SK-N-SH (cell line): ENCODE data around the gene MBD3. TPM values are rescaled to one million over a fixed set of nuclear protein-coding genes. Genes with fewer than 3 reads are reported as not detected.
"Not testable (repeated sequence)": the region's sequence is repeated elsewhere in the genome, so short reads cannot be mapped to it uniquely, and the experiment has no call there.

Experiments
- CTCF ChIA-PET: fragments of 300-600, 350-600 bp; formaldehyde crosslinking; extraction: SDS; loops from one replicate; lab custom pipeline; 2021; lab: Yijun Ruan, JAX
- POLR2A ChIA-PET: fragments of 350-600 bp; sonication (Branson Sonifier 250); formaldehyde crosslinking; extraction: SDS; loops from one replicate; lab custom pipeline; 2020; ENCODE audit warnings: antibody characterized with exemption, inconsistent platforms; lab: Yijun Ruan, JAX
- DNase-seq: peaks from one replicate; pipeline ENCODE4 v3.0.0; 2012
- H2AFZ ChIP-seq: fragments of 200-600 bp; sonication (generic); 2 replicates; pipeline ENCODE4 v1.8.1; 2016; ENCODE audit warnings: antibody characterized with exemption, mild to moderate bottlenecking, low read depth
- H3F3A ChIP-seq: fragments of 200-600 bp; sonication (generic); replicated peaks from 2 replicates; pipeline ENCODE3; 2016; ENCODE audit warnings: antibody characterized with exemption, mild to moderate bottlenecking; ENCODE audit not compliant: insufficient read depth
- H3K27ac ChIP-seq, 2 experiments: fragments of 200-500 bp in 1 of 2; fragments of 200-600 bp in 1 of 2; sonication (Bioruptor generic) in 1 of 2; sonication (generic), shearing (Covaris generic) in 1 of 2; 2 replicates each; pipeline versions ENCODE4 v1.5.1 to v1.6.1; 2014 to 2016; ENCODE audit warnings: low read depth in 2 of 2, inconsistent platforms in 1 of 2, low read length in 1 of 2, mild to moderate bottlenecking in 1 of 2, mixed read lengths in 1 of 2
- H3K27me3 ChIP-seq: fragments of 200-600 bp; sonication (generic), shearing (Covaris generic); 2 replicates; pipeline ENCODE4 v1.6.1; 2016; ENCODE audit warnings: mixed run types; ENCODE audit not compliant: insufficient read depth
- H3K36me3 ChIP-seq, 2 experiments: fragments of 200-500 bp in 1 of 2; fragments of 200-600 bp in 1 of 2; sonication (Bioruptor generic) in 1 of 2; sonication (generic) in 1 of 2; replicated peaks in 1 of 2; 2 replicates each; pipeline versions ENCODE3 to v1.5.1; 2014 to 2016; ENCODE audit warnings: low read length in 1 of 2, mild to moderate bottlenecking in 1 of 2; ENCODE audit not compliant: insufficient read depth in 2 of 2, control insufficient read depth in 1 of 2
- H3K4me1 ChIP-seq, 2 experiments: fragments of 200-500 bp in 1 of 2; fragments of 200-600 bp in 1 of 2; sonication (Bioruptor generic) in 1 of 2; sonication (generic), shearing (Covaris generic) in 1 of 2; 2 replicates each; pipeline versions ENCODE4 v1.5.1 to v1.6.1; 2014 to 2016; ENCODE audit warnings: low read depth in 1 of 2, low read length in 1 of 2, mixed run types in 1 of 2; ENCODE audit not compliant: insufficient read depth in 2 of 2, control insufficient read depth in 1 of 2
- H3K4me2 ChIP-seq: fragments of 200-600 bp; sonication (generic), shearing (Covaris generic); 2 replicates; pipeline ENCODE4 v1.6.1; 2017; ENCODE audit warnings: mixed run types
- H3K4me3 ChIP-seq, 2 experiments: fragments of 200-500 bp in 1 of 2; fragments of 200-600 bp in 1 of 2; sonication (Bioruptor generic) in 1 of 2; sonication (generic), shearing (Covaris generic) in 1 of 2; 2 replicates each; pipeline versions ENCODE4 v1.5.1 to v1.8.1; 2014 to 2016; ENCODE audit warnings: low read depth in 2 of 2, inconsistent platforms in 1 of 2, low read length in 1 of 2, mild to moderate bottlenecking in 1 of 2, mixed read lengths in 1 of 2, moderate library complexity in 1 of 2
- H3K79me2 ChIP-seq: fragments of 200-600 bp; sonication (generic); 2 replicates; pipeline ENCODE4 v1.8.1; 2017; ENCODE audit warnings: mild to moderate bottlenecking; ENCODE audit not compliant: insufficient read depth
- H3K9ac ChIP-seq: fragments of 200-600 bp; sonication (generic); 2 replicates; pipeline ENCODE4 v1.6.1; 2017; ENCODE audit warnings: mixed run types
- H3K9me2 ChIP-seq: fragments of 200-600 bp; sonication (generic); 2 replicates; pipeline ENCODE4 v1.6.1; 2017; ENCODE audit warnings: mixed run types
- H3K9me3 ChIP-seq: fragments of 200-600 bp; sonication (generic); 2 replicates; pipeline ENCODE4 v1.6.1; 2017; ENCODE audit warnings: mixed run types, mild to moderate bottlenecking, moderate library complexity
- H4K20me1 ChIP-seq: fragments of 200-600 bp; sonication (generic); 2 replicates; pipeline ENCODE4 v1.6.1; 2017; ENCODE audit warnings: mild to moderate bottlenecking, mixed run types; ENCODE audit not compliant: insufficient read depth
- ELF1 ChIP-seq: IDR thresholded peaks from 2 replicates; pipeline ENCODE4 v1.4.0; 2012
- EP300 ChIP-seq, 2 experiments: IDR thresholded peaks; 2 replicates each; pipeline versions ENCODE4 v1.4.0 to v1.6.1; 2012; ENCODE audit warnings: borderline replicate concordance in 1 of 2, low read depth in 1 of 2, low read length in 1 of 2
- EZH2phosphoT487 ChIP-seq: fragments of 200-600 bp; sonication (generic); IDR thresholded peaks from 2 replicates; pipeline ENCODE4 v1.6.1; 2017; ENCODE audit warnings: low read depth, mixed run types, mild to moderate bottlenecking, antibody characterized with exemption, moderate library complexity, borderline replicate concordance
- FOSL2 ChIP-seq: IDR thresholded peaks from 2 replicates; pipeline ENCODE4 v1.4.0; 2012; ENCODE audit warnings: low read depth, mild to moderate bottlenecking, moderate library complexity, borderline replicate concordance
- FOXJ3 ChIP-seq: sonication (generic); formaldehyde crosslinking; IDR thresholded peaks from 2 replicates; pipeline ENCODE4 v1.5.1; 2020; ENCODE audit warnings: mild to moderate bottlenecking, missing genetic modification reagents
- FOXM1 ChIP-seq: IDR thresholded peaks from 2 replicates; pipeline ENCODE4 v1.4.0; 2012; ENCODE audit warnings: low read depth, mild to moderate bottlenecking
- GATA2 ChIP-seq: sonication (generic); formaldehyde crosslinking; IDR thresholded peaks from 2 replicates; pipeline ENCODE4 v1.5.0; 2020; ENCODE audit warnings: mild to moderate bottlenecking, missing genetic modification reagents
- IRF3 ChIP-seq: fragments of 150-350 bp; IDR thresholded peaks from 2 replicates; pipeline ENCODE4 v1.6.1; 2016; ENCODE audit warnings: mild to moderate bottlenecking, low read depth, low read length
- MXI1 ChIP-seq: IDR thresholded peaks from 2 replicates; pipeline ENCODE4 v1.6.1; 2012; ENCODE audit warnings: mild to moderate bottlenecking, low read depth, low read length, improper control_type of control experiment
- NRF1 ChIP-seq: IDR thresholded peaks from 2 replicates; pipeline ENCODE4 v1.6.1; 2012; ENCODE audit warnings: low read depth, mild to moderate bottlenecking, low read length
- PBX3 ChIP-seq: IDR thresholded peaks from 2 replicates; pipeline ENCODE4; 2012
- POLR2AphosphoS5 ChIP-seq: IDR thresholded peaks from 2 replicates; pipeline ENCODE4 v1.6.1; 2012; ENCODE audit warnings: low read depth, low read length
- RFX5 ChIP-seq: IDR thresholded peaks from 2 replicates; pipeline ENCODE4 v1.6.1; 2012; ENCODE audit warnings: mild to moderate bottlenecking, improper control_type of control experiment, low read length
- RXRA ChIP-seq: IDR thresholded peaks from 2 replicates; pipeline ENCODE4 v1.4.0; 2012; ENCODE audit warnings: low read depth, mild to moderate bottlenecking, borderline replicate concordance
- SIN3A ChIP-seq: IDR thresholded peaks from 2 replicates; pipeline ENCODE4 v1.6.1; 2012; ENCODE audit warnings: low read depth, mild to moderate bottlenecking, low read length, moderate library complexity, borderline replicate concordance
- SMC3 ChIP-seq: IDR thresholded peaks from 2 replicates; pipeline ENCODE4 v1.6.1; 2012; ENCODE audit warnings: low read depth, low read length, improper control_type of control experiment
- TAF1 ChIP-seq: IDR thresholded peaks from 2 replicates; pipeline ENCODE4 v1.6.1; 2012; ENCODE audit warnings: low read depth, mild to moderate bottlenecking, low read length, moderate library complexity, borderline replicate concordance
- TEAD4 ChIP-seq: IDR thresholded peaks from 2 replicates; pipeline ENCODE4 v1.4.0; 2012; ENCODE audit warnings: mild to moderate bottlenecking, borderline replicate concordance; ENCODE audit not compliant: insufficient read depth
- WGBS: methylation state at CpG from one replicate; pipeline ENCODE4 v1.1.6; 2017; ENCODE audit warnings: low lambda C conversion rate; 5-methylcytosine and 5-hydroxymethylcytosine counted together
- polyA plus RNA-seq, 3 experiments: library from polyadenylated mRNA; depleted of rRNA; stranded (reverse); fragments of >200 nt; gene quantifications; 2 replicates each; pipeline ENCODE4 v1.2.3, GENCODE V29; 2012
- TF ChIP-seq, protein P1 (sequence below): fragments of 150-350 bp; IDR thresholded peaks from 2 replicates; pipeline ENCODE4 v1.6.1; 2017; ENCODE audit warnings: antibody characterized with exemption, low read length, low read depth, borderline replicate concordance

MBD3 gene, protein sequence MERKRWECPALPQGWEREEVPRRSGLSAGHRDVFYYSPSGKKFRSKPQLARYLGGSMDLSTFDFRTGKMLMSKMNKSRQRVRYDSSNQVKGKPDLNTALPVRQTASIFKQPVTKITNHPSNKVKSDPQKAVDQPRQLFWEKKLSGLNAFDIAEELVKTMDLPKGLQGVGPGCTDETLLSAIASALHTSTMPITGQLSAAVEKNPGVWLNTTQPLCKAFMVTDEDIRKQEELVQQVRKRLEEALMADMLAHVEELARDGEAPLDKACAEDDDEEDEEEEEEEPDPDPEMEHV
- polyA plus RNA-seq (2012; rRNA removed) = 74.1 and 96.5 TPM in 2 replicates
- 44.9 and 52.3 TPM in 2 replicates for polyA plus RNA-seq (2012; cell fraction: cytosol; rRNA removed)
- 183 and 250 TPM in 2 replicates for polyA plus RNA-seq (2012; cell fraction: nucleus; rRNA removed)

GRCh38 chr19:1592755-1593500 is at the start of gene MBD3:
MBD3 (minus strand) TSS chr19:1592865; CDS start chr19:1592631, 234 bp downstream.
- DNase-seq = peak; percentile 100
- peak within 1 kb of the TSS; percentile 69 to 88 for H3K4me3 ChIP-seq

DNA sequence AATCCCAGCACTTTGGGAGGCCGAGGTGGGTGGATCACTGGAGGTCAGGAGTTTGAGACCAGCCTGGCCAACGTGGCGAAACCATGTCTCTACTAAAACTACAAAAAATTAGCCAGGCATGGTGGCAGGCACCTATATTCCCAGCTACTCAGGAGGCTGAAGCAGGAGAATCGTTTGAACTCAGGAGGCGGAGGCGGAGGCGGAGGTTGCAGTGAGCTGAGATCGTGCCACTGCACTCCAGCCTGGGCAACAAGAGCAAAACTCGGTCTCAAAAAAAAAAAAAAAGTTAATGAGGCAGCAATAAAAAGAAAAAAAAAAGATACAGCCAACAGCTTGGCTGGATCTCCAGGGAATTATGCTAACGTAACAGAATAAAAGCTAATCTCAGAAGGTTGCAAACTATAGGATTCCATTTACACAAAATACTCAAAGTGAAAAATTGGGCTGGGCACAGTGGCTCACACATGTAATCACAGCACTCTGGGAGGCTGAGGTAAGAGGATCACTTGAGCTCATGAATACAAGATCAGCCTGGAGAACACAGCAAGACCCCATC is 48.3 kb upstream of the MBD3 start:
- H3K4me2 ChIP-seq, H3K9ac ChIP-seq, H3K9me3 ChIP-seq, H3K27me3 ChIP-seq, H3K9me2 ChIP-seq, POLR2A ChIA-PET, H3F3A ChIP-seq, H2AFZ ChIP-seq, H3K27ac ChIP-seq, H3K4me1 ChIP-seq, DNase-seq, H3K4me3 ChIP-seq: not testable (repeated sequence)
- Histone ChIP-seq H4K20me1 (peaks cover 29% of the 10 kb centered on the region; the same call in 1 of the 2 replicates), H3K36me3 (peaks cover 30 to 36% of the 10 kb centered on the region in 2 experiments), H3K79me2 (peaks cover 63% of the 10 kb centered on the region)
- CTCF ChIA-PET = interaction anchor here (0.8 to 1.8 kb wide), 3 partner anchors 9 to 35 kb away, joined by 3 to 6 read pairs (median 4); no protein-coding TSS in a partner anchor
- 96% methylated on average over 10 of the region's 10 CpGs for whole genome bisulfite sequencing

More at GRCh38 chr19:1592755-1593500, at the start of gene MBD3:
- Histone ChIP-seq H3K9ac (peak within 1 kb of the TSS; percentile 97), H3K4me2 (peak within 1 kb of the TSS; percentile 99), H3K27me3 (no peaks in the 10 kb centered on the region), H3K79me2 (peaks cover 42% of the 10 kb centered on the region), H3K9me2 (no peaks in the 10 kb centered on the region), H2AFZ (peak within 1 kb of the TSS; percentile 82), H3K27ac (peak within 1 kb of the TSS; percentile 82 to 93), H3K4me1 (peaks cover 9% of the 10 kb centered on the region in 2 experiments; a peak in 1 of 4 replicates), H3F3A (peaks cover 8% of the 10 kb centered on the region), H3K36me3 (peaks cover 7 to 13% of the 10 kb centered on the region in 2 experiments), H4K20me1 (peaks cover 21% of the 10 kb centered on the region; the same call in 1 of the 2 replicates), H3K9me3 (no peaks in the 10 kb centered on the region)
- ChIA-PET POLR2A (interaction anchor here (0.5 to 1.3 kb wide), 6 partner anchors 9 to 267 kb away, joined by 3 to 15 read pairs (median 4); partner anchors contain the start of gene UQCR11), CTCF (interaction anchor here (1.2 to 4.2 kb wide), 3 partner anchors 13 to 203 kb away, joined by 3 to 24 read pairs (median 5); no protein-coding TSS in a partner anchor)
- TF ChIP-seq SIN3A (0 out of 2 replicates have a peak, but pooled peaks have one; percentile 18), FOXM1 (no peak), SMC3 (no peak), NRF1 (peak; percentile 91), TAF1 (peak; percentile 63; the same call in 1 of the 2 replicates), ELF1 (no peak), EZH2phosphoT487 (no peak), FOSL2 (no peak), GATA2 (CRISPR knock-in tag) (no peak), EP300 (IDR thresholded peaks at IDR 0.05; ENCODE audit: borderline replicate concordance in 1 of 2, low read depth in 1 of 2, low read length in 1 of 2) (peak in 1 of 2 experiments; percentile 45; a peak in 1 of 4 replicates), MXI1 (peak; percentile 62), IRF3 (no peak), POLR2AphosphoS5 (peak; percentile 86), RFX5 (no peak), FOXJ3 (CRISPR knock-in tag) (no peak), PBX3 (peak; percentile 25; the same call in 1 of the 2 replicates), RXRA (no peak), TEAD4 (no peak)
- TF ChIP-seq, protein P1, sequence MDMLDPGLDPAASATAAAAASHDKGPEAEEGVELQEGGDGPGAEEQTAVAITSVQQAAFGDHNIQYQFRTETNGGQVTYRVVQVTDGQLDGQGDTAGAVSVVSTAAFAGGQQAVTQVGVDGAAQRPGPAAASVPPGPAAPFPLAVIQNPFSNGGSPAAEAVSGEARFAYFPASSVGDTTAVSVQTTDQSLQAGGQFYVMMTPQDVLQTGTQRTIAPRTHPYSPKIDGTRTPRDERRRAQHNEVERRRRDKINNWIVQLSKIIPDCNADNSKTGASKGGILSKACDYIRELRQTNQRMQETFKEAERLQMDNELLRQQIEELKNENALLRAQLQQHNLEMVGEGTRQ = no peak
- 20% methylated on average over 16 of the region's 68 CpGs for WGBS
